Naive B cell (primary cell): ENCODE results near the gene VAV2. TPM values are rescaled to one million over a fixed set of nuclear protein-coding genes. Genes with fewer than 3 reads are reported as not detected.
"Not testable (repeated sequence)": the region's sequence is repeated elsewhere in the genome, so short reads cannot be mapped to it uniquely, and the experiment has no call there.

Experiments used
- ATAC-seq, 2 donors: fragments of 150-1000 bp; cut with Tn5 transposase; 2 replicates each; pipeline ENCODE4 v1.10.0; 2021; ENCODE audit warnings: low read depth in 2 of 2, mild to moderate bottlenecking in 2 of 2, moderate library complexity in 2 of 2
- DNase-seq: peaks from one replicate; pipeline ENCODE4 v3.0.0; 2022
- H3K27ac Mint-ChIP-seq, 6 donors: one replicate each; pipeline ENCODE4 v1.8.0; 2020 to 2022; ENCODE audit warnings: mild to moderate bottlenecking in 6 of 6, mixed read lengths in 6 of 6, moderate library complexity in 5 of 6, inconsistent platforms in 2 of 6
- H3K27me3 Mint-ChIP-seq, 3 donors: one replicate each; pipeline ENCODE4 v1.8.0; 2021 to 2022; ENCODE audit warnings: mixed read lengths in 3 of 3, mild to moderate bottlenecking in 1 of 3
- H3K36me3 Mint-ChIP-seq, 2 donors: one replicate each; pipeline ENCODE4 v1.8.0; 2020 to 2022; ENCODE audit warnings: mixed read lengths in 2 of 2, inconsistent platforms in 1 of 2, mild to moderate bottlenecking in 1 of 2
- H3K4me1 Mint-ChIP-seq, 3 donors: one replicate each; pipeline ENCODE4 v1.8.0; 2020 to 2022; ENCODE audit warnings: mixed read lengths in 3 of 3, inconsistent platforms in 1 of 3, mild to moderate bottlenecking in 1 of 3, moderate library complexity in 1 of 3
- H3K4me3 Mint-ChIP-seq, 8 donors: one replicate each; pipeline ENCODE4 v1.8.0; 2020 to 2022; ENCODE audit warnings: mild to moderate bottlenecking in 8 of 8, mixed read lengths in 8 of 8, moderate library complexity in 8 of 8, inconsistent platforms in 2 of 8
- H3K9me3 Mint-ChIP-seq, 7 donors: one replicate each; pipeline ENCODE4 v1.8.0; 2020 to 2022; ENCODE audit warnings: mixed read lengths in 7 of 7, mild to moderate bottlenecking in 5 of 7, inconsistent platforms in 2 of 7, moderate library complexity in 1 of 7
- polyA plus RNA-seq, 6 donors: library from polyadenylated mRNA; unstranded; fragments of 300-500 nt; fragmentation: Illumina TruSeq; gene quantifications; one replicate each; pipeline ENCODE4 v1.2.3, GENCODE V29; 2021; ENCODE audit warnings: low read depth in 6 of 6

VAV2 gene
- polyA plus RNA-seq, 6 donors from 2014 or later = 5.7 to 33.3 (median 15.2) TPM

DNA sequence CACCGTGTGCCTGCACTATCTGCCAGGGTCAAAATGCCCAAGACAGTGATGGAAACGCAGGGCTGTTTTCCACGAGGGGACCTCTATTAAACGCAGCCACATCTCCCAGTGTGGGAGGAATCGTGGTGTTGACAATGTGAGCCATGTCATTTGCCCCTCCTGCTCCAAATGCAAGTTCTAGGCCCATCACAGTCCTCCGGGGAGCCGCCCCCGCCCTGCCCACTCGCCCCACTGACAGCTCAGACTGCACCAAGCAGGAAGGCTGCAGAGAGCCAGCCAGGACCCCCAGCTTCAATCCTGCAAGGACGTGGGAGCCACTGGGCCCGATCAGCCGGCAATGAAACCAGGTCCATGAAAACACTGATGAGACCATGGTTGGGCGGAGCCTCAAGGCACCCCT lies 85.9 kb downstream of the VAV2 start:
- peaks cover 37 to 75% (median 66%) of the 10 kb centered on the region in 3 donors for H3K4me1 Mint-ChIP-seq
- H3K4me3 Mint-ChIP-seq = peak overlapping the region in 1 of 8 donors; percentile 21
- no peak for ATAC-seq
- no peaks in the 10 kb centered on the region for H3K9me3 Mint-ChIP-seq
- peak overlapping the region in 4 of 6 donors; percentile 26 to 87 (median 56) for H3K27ac Mint-ChIP-seq
- H3K27me3 Mint-ChIP-seq = no peaks in the 10 kb centered on the region
- no peaks in the 10 kb centered on the region for H3K36me3 Mint-ChIP-seq
- DNase-seq = no peak

DNA sequence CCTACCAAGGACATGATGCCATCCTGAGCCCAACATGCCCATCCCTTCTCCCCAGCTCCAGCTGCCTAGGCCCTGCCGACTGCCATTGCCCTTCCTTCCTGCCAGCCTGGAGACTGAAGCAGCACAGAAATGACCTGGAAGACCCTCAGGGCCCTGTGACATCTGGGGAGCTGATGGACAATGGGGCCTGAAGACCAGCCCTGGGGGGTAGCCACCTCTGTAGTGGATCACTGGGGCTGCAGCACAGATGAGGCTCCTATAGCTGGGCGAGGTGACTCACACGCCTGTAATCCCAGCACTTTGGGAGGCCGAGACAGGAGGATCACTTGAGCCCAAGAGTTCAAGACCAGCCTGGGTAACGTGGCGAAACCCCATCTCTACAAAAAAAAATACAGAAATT lies 86.6 kb downstream of the VAV2 start:
- Mint-ChIP-seq H3K36me3 (no peaks in the 10 kb centered on the region), H3K27me3 (no peaks in the 10 kb centered on the region), H3K4me3 (peak overlapping the region in 1 of 8 donors; percentile 55), H3K9me3 (no peaks in the 10 kb centered on the region), H3K4me1 (peaks cover 38 to 74% (median 66%) of the 10 kb centered on the region in 3 donors), H3K27ac (peak overlapping the region in 1 of 6 donors; percentile 76)
- no peak for ATAC-seq
- DNase-seq = no peak

DNA sequence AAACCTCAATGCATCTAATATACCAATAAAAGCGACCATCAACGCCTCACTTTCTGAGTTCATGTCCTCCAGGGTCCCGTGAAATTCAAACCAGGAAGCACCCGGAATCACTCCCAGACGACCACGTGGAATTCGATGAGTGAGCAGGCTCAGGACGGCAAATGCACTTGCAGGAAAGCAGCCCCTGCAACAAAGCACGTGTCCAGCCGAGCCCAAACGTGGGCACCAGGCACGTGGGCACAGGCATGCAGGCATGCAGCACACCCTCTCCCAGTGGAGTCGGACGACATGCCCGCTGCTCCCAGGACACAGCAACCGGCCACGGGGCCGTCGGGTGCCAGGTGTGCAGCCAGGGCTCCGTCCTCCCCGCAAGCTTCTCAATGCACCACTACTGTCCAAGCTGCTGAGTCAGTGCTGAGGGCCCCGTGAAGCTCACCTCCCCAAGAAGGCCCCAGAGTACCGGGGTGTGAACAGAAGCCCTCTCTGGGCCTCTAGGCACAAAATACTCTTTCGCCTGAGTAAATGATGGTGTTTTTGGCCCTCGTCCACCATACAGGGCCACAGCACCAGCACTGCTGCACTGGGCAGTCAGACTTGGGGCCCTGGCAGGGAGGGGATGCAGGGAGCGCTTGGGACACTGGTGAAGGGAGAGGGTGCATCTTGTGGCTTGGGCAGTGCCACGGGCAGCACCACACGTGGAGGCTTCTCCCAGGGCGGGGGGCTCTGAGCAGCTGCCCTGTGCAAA lies 87.6 kb downstream of the VAV2 start:
- no peak overlapping the region for H3K4me3 Mint-ChIP-seq
- DNase-seq = no peak

DNA sequence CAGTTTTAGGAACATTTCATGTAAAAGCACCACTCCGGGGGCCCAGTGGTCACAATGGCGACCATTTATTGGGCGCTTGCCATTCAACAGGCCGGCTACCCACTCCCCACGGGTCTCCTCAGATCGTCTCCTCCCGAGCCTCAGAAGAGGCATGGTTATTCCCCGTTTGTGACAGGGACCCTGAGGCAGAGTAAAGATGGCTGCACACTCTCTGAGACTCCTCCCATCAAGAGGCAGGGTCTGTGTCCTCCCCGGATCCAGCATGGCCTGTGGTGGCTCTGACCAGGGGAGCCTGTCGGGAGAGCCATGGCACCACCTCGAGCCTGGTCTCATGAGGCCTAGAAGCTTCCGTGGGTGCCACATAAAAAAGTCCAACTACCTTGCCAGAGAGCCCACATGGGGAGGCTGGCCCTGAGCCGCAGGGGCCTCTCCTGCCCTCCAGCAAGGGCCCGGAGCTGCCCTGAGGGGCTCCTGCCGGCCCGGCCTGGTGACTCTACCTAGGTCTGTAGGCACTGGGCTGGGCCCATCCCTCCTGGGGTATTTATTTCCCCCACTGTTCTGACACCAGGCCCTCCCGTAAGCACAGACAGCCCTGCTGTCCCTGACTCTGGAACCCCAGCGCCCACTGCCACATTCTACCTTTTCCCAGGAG lies 90.8 kb downstream of the VAV2 start:
- H3K4me1 Mint-ChIP-seq = peaks cover 38 to 64% (median 59%) of the 10 kb centered on the region in 3 donors
- H3K36me3 Mint-ChIP-seq = no peaks in the 10 kb centered on the region
- peak overlapping the region in 5 of 6 donors; percentile 22 to 89 (median 83) for H3K27ac Mint-ChIP-seq
- H3K4me3 Mint-ChIP-seq = peak overlapping the region; percentile 24 to 70 (median 48)
- DNase-seq (no peak), ATAC-seq (no peak)
- H3K9me3 Mint-ChIP-seq = no peaks in the 10 kb centered on the region
- H3K27me3 Mint-ChIP-seq = no peaks in the 10 kb centered on the region

More for the DNA sequence above, 87.6 kb downstream of the VAV2 start:
- Mint-ChIP-seq H3K27ac (peak overlapping the region in 2 of 6 donors; percentile 73 to 89), H3K4me1 (peaks cover 41 to 70% (median 62%) of the 10 kb centered on the region in 3 donors), H3K9me3 (no peaks in the 10 kb centered on the region), H3K27me3 (no peaks in the 10 kb centered on the region), H3K36me3 (no peaks in the 10 kb centered on the region)
- no peak for ATAC-seq

DNA sequence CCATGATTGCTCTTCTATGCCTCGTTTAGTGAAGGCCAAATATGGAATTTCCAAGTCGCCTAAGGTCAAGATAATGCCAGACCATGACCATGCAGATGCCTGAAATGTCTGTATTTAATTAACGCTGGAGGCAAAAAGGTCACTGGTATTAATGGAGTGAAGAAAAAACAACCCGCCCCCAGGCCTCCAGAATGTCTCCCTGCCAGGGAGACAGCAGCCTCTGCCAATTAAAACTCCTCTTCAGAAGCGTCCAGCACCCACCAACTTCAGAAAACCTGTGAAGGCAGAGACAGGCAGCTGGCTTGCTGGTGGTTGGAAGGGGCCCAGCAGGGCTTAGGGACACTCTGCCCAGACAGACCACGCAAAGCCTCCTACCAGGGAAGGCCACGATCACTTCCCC lies 94.4 kb downstream of the VAV2 start:
- peaks cover 27 to 48% (median 46%) of the 10 kb centered on the region in 3 donors for H3K4me1 Mint-ChIP-seq
- H3K9me3 Mint-ChIP-seq = no peaks in the 10 kb centered on the region
- H3K27me3 Mint-ChIP-seq = no peaks in the 10 kb centered on the region
- ATAC-seq (no peak), DNase-seq (no peak)
- H3K36me3 Mint-ChIP-seq = no peaks in the 10 kb centered on the region
- H3K27ac Mint-ChIP-seq = peak overlapping the region in 3 of 6 donors; percentile 13 to 74 (median 60)
- peak overlapping the region in 1 of 8 donors; percentile 6 for H3K4me3 Mint-ChIP-seq

DNA sequence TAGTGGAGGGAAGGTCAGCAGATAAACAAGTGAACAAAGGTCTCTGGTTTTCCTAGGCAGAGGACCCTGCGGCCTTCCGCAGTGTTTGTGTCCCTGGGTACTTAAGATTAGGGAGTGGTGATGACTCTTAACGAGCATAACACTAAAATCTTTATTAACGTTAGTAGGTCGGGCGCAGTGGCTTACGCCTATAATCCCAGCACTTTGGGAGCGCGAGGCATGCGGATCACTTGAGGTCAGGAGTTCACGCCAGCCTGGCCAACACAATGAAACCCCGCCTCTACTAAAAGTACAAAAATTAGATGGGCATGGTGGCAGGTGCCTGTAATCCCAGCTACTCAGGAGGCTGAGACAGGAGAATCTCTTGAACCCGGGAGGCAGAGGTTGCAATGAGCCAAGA lies 96.1 kb downstream of the VAV2 start:
- DNase-seq, H3K4me3 Mint-ChIP-seq, ATAC-seq, H3K9me3 Mint-ChIP-seq, H3K36me3 Mint-ChIP-seq, H3K27me3 Mint-ChIP-seq, H3K27ac Mint-ChIP-seq: not testable (repeated sequence)
- H3K4me1 Mint-ChIP-seq = peaks cover 17 to 36% (median 33%) of the 10 kb centered on the region in 3 donors

DNA sequence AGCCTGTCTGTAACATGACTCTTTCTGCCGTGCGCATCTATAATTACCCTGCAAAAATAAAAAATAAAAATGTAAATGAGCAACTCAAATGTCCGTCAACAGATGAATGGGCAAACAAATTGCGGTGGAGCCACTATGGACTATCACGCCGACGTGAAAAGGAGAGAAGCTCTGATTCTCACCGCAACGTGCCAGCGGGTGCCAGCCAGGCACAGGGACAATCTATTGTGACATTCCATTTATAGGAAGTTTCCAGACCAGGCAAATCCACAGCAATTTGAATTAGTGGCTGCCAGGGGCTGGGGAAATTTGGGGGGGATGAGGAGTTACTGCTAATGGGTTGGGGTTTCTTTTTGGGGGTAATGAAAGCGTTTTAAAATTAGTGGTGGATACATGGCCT lies 96.8 kb downstream of the VAV2 start:
- H3K4me3 Mint-ChIP-seq = no peak overlapping the region
- peak overlapping the region in 1 of 6 donors; percentile 15 for H3K27ac Mint-ChIP-seq
- no peaks in the 10 kb centered on the region for H3K36me3 Mint-ChIP-seq
- H3K9me3 Mint-ChIP-seq = no peaks in the 10 kb centered on the region
- ATAC-seq (no peak), DNase-seq (no peak)
- peaks cover 19 to 32% (median 31%) of the 10 kb centered on the region in 3 donors for H3K4me1 Mint-ChIP-seq
- no peaks in the 10 kb centered on the region for H3K27me3 Mint-ChIP-seq

DNA sequence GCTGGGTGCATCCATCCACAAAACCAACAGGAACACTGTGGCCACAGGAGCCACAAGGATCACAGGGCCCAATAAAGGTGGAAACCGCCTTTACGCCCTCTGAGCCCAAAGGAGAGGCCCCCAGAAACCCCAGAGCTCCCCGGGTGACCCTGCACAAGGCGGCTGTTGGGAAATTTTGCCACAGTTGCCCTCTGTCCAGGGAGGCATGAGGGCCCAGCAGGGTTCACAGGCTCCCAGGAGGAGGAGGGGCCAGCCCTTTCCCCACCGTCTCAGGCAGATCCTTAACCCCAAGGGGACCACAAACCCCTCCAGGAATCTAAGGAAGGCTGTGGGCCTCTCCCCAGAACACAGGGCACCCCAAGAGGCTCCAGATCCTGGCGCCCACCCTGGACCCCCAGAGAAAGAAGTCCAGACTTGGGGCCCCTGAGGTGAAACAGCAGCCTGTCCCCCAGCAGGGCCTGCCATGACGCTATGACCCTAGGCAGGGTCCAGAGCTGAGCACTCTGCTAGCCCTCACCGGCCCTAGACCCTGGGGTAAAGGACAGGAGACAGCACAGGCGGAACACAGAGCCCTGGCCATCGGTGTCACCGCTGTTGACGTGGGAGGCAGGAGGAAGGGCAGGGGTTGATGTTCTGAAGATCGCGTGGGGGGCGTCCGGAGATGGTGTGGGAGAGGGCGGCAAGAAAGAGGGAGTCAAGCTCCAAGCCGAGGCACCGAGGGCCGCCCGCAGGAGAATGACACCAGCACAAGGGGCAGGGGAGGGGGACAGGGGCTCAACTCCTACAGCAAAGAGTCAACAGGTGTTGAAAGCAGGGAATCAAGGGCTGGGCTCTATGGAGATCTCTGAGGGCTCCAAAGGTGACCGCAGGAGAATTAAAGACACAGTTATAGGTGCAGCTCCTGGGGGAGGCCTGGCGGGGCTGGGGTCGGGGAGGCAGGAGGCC lies 97.5 kb downstream of the VAV2 start:
- no peak for ATAC-seq
- Mint-ChIP-seq H3K9me3 (no peaks in the 10 kb centered on the region), H3K27me3 (no peaks in the 10 kb centered on the region), H3K36me3 (no peaks in the 10 kb centered on the region), H3K4me1 (peaks cover 15 to 32% (median 31%) of the 10 kb centered on the region in 3 donors), H3K4me3 (no peak overlapping the region), H3K27ac (peak overlapping the region in 2 of 6 donors; percentile 81 to 86)
- DNase-seq = no peak

DNA sequence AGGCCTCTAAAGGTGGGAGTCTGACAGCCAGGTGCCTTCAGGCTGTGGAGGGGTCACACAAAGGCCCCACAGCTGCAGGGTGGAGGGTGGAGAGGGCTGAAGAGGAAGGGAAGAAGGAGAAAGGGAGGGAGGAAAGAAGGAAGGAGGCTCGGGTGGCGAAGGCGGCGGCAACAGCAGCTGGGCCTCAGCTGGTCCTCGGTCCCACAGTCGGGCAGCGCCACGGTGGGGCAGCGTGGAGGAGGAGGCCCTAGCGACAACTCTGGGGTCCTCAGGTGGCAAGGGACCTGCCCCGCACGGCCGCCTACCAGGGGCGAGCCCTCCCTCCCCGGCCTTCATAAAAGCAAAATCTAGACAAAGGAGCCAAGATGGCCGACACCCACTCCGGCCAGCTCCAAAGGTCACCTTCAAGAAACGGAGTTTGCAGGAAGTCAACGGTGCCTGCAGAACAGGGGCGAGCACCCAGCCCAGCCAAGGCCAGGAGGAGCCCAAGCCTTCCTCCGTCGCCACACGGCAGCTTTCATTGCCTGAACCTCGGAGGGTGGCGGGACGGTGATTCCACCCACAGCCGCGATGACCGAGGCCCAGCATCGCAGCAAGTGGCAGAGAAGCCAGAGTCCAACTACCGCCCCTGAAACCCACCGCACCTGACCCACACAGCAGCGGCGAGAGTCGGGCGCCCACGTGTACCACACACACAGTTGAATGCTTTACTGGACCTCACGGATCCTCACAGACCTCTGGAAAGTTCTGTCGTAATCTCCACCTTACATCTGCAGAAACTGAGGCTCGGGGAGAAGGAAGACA lies 98.7 kb downstream of the VAV2 start:
- no peaks in the 10 kb centered on the region for H3K36me3 Mint-ChIP-seq
- peak overlapping the region in 1 of 6 donors; percentile 86 for H3K27ac Mint-ChIP-seq
- H3K27me3 Mint-ChIP-seq = no peaks in the 10 kb centered on the region

DNA sequence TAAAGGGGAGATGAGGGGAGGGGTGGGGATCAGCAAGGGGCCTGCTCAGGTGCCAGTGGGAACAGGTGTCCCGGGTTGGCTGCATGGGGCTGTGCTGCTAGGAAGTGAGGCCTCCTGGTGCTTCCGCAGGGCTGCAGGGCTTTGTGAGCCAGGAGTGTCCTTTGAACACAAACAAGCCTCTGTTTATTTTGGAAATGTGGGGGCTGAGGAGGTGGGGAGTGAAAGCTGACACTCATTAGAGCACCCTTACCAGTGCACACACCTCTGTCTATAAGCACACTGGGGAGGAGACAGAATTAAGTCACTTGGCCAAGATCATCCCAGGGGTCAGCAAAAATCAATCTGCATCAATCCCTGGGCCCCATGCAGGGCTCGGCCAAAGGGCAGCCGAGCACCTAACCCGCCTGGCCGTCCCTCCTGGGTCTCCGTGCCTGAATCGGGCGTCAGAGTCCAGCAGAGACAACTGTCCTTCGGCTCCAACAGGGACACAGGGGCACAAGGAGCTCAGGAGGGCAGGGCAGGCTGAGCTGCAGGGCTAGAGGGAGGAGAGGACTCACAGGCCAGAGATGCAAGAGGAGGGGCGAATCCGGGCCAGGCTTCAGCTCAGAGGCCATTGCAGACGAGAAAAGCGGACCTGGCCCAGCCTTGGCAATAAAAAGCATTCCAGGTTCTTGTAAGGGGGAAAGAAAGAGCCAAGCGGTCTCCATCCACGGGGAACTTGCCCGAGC lies 99.8 kb downstream of the VAV2 start:
- Mint-ChIP-seq H3K4me1 (peaks cover 17 to 39% (median 29%) of the 10 kb centered on the region in 3 donors), H3K36me3 (no peaks in the 10 kb centered on the region), H3K4me3 (no peak overlapping the region), H3K27ac (peak overlapping the region in 1 of 6 donors; percentile 95), H3K9me3 (no peaks in the 10 kb centered on the region), H3K27me3 (no peaks in the 10 kb centered on the region)
- DNase-seq (no peak), ATAC-seq (no peak)

More for the DNA sequence above, 98.7 kb downstream of the VAV2 start:
- ATAC-seq = no peak
- no peak overlapping the region for H3K4me3 Mint-ChIP-seq
- H3K9me3 Mint-ChIP-seq = no peaks in the 10 kb centered on the region
- peaks cover 20 to 41% (median 35%) of the 10 kb centered on the region in 3 donors for H3K4me1 Mint-ChIP-seq
- DNase-seq = no peak

DNA sequence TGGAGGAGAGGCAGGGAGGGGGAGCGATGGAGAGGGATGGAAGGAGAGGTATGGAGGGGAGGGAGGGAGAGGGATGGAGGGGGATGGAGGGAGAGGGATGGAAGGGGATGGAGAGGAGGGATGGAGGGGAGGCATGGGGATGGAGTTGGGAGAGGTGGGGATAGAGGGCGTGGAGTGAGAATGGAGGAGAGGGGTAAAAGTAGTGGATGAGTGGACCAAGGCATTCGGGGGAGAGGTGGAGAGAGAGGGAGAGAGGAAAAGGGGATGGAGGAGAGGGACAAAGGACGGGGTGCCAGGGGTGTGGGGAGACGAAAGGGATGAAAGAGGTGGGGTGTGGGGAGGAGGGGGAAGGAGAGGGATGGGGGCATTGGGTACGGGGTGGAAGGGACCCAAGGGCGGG lies 100.4 kb downstream of the VAV2 start:
- Mint-ChIP-seq H3K9me3 (no peaks in the 10 kb centered on the region), H3K27ac (no peak overlapping the region), H3K4me1 (peaks cover 17 to 36% (median 23%) of the 10 kb centered on the region in 3 donors), H3K27me3 (no peaks in the 10 kb centered on the region), H3K4me3 (no peak overlapping the region), H3K36me3 (no peaks in the 10 kb centered on the region)
- no peak for DNase-seq
- no peak for ATAC-seq

DNA sequence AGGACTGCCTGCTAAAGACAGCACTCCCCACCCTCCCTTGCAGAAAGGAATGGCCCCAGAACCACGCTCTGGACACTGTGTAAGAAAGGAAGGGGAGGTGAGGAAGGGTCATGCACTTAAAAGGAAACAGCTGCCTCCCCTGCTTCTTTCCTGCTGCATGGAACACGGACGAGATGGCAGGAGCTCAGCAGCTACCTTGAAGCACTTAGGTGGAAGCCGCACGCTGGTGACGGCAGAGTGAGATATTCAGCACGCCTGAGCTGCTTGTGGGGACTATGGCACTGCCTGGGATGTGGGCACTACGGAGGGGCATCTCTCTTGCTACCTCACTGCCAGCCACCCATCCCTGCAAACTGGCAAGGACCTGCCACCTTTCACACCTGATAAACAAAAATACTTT lies 101.5 kb downstream of the VAV2 start:
- no peak overlapping the region for H3K4me3 Mint-ChIP-seq

More for the DNA sequence above, 101.5 kb downstream of the VAV2 start:
- ATAC-seq = no peak
- no peaks in the 10 kb centered on the region for H3K27me3 Mint-ChIP-seq
- H3K27ac Mint-ChIP-seq = peak overlapping the region in 1 of 6 donors; percentile 75
- H3K9me3 Mint-ChIP-seq = no peaks in the 10 kb centered on the region
- H3K4me1 Mint-ChIP-seq = peaks cover 23 to 39% (median 30%) of the 10 kb centered on the region in 3 donors
- no peak for DNase-seq
- H3K36me3 Mint-ChIP-seq = no peaks in the 10 kb centered on the region
